Neural cell (in vitro differentiated cells): ENCODE results near the gene RNF32. TPM values are rescaled to one million over a fixed set of nuclear protein-coding genes. Genes with fewer than 3 reads are reported as not detected.

Source experiments
- H2AFZ ChIP-seq: fragments of 200-600, 300-800 bp; sonication (generic), shearing (Covaris generic); 2 replicates; pipeline ENCODE4 v1.6.0; 2014; ENCODE audit warnings: low read depth, mild to moderate bottlenecking, antibody characterized with exemption, low read length, moderate library complexity
- H3F3A ChIP-seq: fragments of 200-600 bp; shearing (Covaris generic); 2 replicates; pipeline ENCODE4 v1.6.1; 2016; ENCODE audit warnings: mild to moderate bottlenecking, moderate library complexity, mixed read lengths, antibody characterized with exemption, low read length; ENCODE audit not compliant: insufficient read depth, poor library complexity, severe bottlenecking
- H3K27ac ChIP-seq: fragments of 200-600, 300-800 bp; sonication (generic), shearing (Covaris generic); 2 replicates; pipeline ENCODE4 v1.5.1; 2014; ENCODE audit warnings: mild to moderate bottlenecking, low read length, moderate library complexity
- H3K27me3 ChIP-seq: fragments of 300-800, 200-600 bp; sonication (generic), shearing (Covaris generic); 2 replicates; pipeline ENCODE4 v1.6.0; 2014; ENCODE audit warnings: mild to moderate bottlenecking, low read depth, low read length, moderate library complexity; ENCODE audit not compliant: insufficient read depth
- H3K36me3 ChIP-seq: fragments of 300-800, 200-600 bp; sonication (generic), shearing (Covaris generic); 2 replicates; pipeline ENCODE4 v1.5.1; 2014; ENCODE audit warnings: mild to moderate bottlenecking, antibody characterized with exemption, low read length, moderate library complexity; ENCODE audit not compliant: insufficient read depth
- H3K4me2 ChIP-seq: fragments of 300-800, 200-600 bp; sonication (generic), shearing (Covaris generic); 2 replicates; pipeline ENCODE4 v1.6.0; 2014; ENCODE audit warnings: mild to moderate bottlenecking, low read length
- H3K4me3 ChIP-seq: fragments of 300-800, 200-600 bp; sonication (generic), shearing (Covaris generic); 2 replicates; pipeline ENCODE4 v1.5.1; 2014; ENCODE audit warnings: mild to moderate bottlenecking, low read length, moderate library complexity
- H3K79me2 ChIP-seq: fragments of 200-600 bp; shearing (Covaris generic); replicated peaks from 2 replicates; pipeline ENCODE4 v1.6.0; 2014; ENCODE audit warnings: mild to moderate bottlenecking, low read length, moderate library complexity; ENCODE audit not compliant: insufficient read depth
- H3K9ac ChIP-seq: fragments of 300-800, 200-600 bp; sonication (generic), shearing (Covaris generic); 2 replicates; pipeline ENCODE4 v1.6.1; 2016; ENCODE audit warnings: mild to moderate bottlenecking, low read length, mixed read lengths
- H3K9me2 ChIP-seq: fragments of 200-600 bp; shearing (Covaris generic); 2 replicates; pipeline ENCODE4 v1.6.1; 2016; ENCODE audit warnings: mild to moderate bottlenecking, low read length, mixed read lengths; ENCODE audit not compliant: insufficient read depth
- H3K9me3 ChIP-seq: fragments of 200-600, 300-800 bp; sonication (generic), shearing (Covaris generic); 2 replicates; pipeline ENCODE4 v1.6.1; 2016; ENCODE audit warnings: mild to moderate bottlenecking, mixed run types, low read length, moderate library complexity, mixed read lengths
- H4K20me1 ChIP-seq: fragments of 200-600 bp; shearing (Covaris generic); 2 replicates; pipeline ENCODE4 v1.6.1; 2016; ENCODE audit warnings: mild to moderate bottlenecking, mixed run types; ENCODE audit not compliant: insufficient read depth
- EP300 ChIP-seq: fragments of 450-650 bp; conservative IDR thresholded peaks from 2 replicates; pipeline ENCODE4 v1.6.1; 2014; ENCODE audit warnings: antibody characterized with exemption, mild to moderate bottlenecking, moderate library complexity; ENCODE audit not compliant: poor library complexity, severe bottlenecking
- EZH2 ChIP-seq: fragments of 200-600, 300-800 bp; shearing (Covaris generic), sonication (generic); IDR thresholded peaks from 2 replicates; pipeline ENCODE4 v1.6.1; 2014; ENCODE audit warnings: antibody characterized with exemption, low read length, borderline replicate concordance, mild to moderate bottlenecking; ENCODE audit not compliant: insufficient read depth, poor library complexity, severe bottlenecking
- MXI1 ChIP-seq: fragments of 450-650 bp; conservative IDR thresholded peaks from 2 replicates; pipeline ENCODE4 v1.6.1; 2014; ENCODE audit warnings: antibody characterized with exemption, mild to moderate bottlenecking; ENCODE audit not compliant: poor library complexity, severe bottlenecking
- POLR2AphosphoS5 ChIP-seq: IDR thresholded peaks from 2 replicates; pipeline ENCODE4 v1.6.1; 2012
- RAD21 ChIP-seq: fragments of 450-650 bp; conservative IDR thresholded peaks from 2 replicates; pipeline ENCODE4 v1.6.1; 2014; ENCODE audit warnings: antibody characterized with exemption, mild to moderate bottlenecking, moderate library complexity
- SMC3 ChIP-seq: fragments of 450-650 bp; conservative IDR thresholded peaks from 2 replicates; pipeline ENCODE4 v1.6.1; 2014; ENCODE audit warnings: antibody characterized with exemption, mild to moderate bottlenecking, moderate library complexity; ENCODE audit not compliant: poor library complexity
- TAF1 ChIP-seq: IDR thresholded peaks from 2 replicates; pipeline ENCODE4 v1.6.1; 2012; ENCODE audit warnings: low read depth
- polyA plus RNA-seq: library from polyadenylated mRNA; depleted of rRNA; stranded (reverse); fragments of >200 nt; gene quantifications from 2 replicates; pipeline ENCODE4 v1.2.3, GENCODE V29; 2014
- TF ChIP-seq, protein P1 (sequence below): fragments of 450-650 bp; IDR thresholded peaks from 2 replicates; pipeline ENCODE4 v1.5.1; 2014; ENCODE audit warnings: antibody characterized with exemption, mild to moderate bottlenecking, moderate library complexity; ENCODE audit not compliant: poor library complexity, severe bottlenecking
- TF ChIP-seq, protein P2 (sequence below): IDR thresholded peaks from 2 replicates; pipeline ENCODE4 v1.6.1; 2012; ENCODE audit warnings: borderline replicate concordance

The RNF32 gene
- polyA plus RNA-seq, 1 donor from 2014 or later, result 2.6 TPM

DNA sequence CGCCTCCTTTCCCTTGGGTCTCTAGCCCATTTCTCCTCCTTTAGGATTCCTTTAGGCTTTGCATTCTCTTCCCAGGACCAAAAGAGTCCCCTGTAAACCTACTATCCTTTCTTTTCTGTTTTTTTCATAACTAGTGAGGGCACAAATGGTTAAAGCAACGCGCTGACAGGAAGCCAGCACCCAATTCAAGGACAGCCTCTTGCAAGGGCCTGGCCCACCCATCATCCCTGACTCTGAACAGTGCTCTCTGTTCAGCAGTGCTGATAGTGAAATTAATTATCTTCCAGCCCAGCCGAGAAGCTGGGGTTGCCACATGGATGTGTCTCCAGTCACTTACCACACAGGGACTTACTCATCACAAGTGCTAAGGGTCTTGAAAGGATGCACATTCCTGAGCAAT is 38.3 kb upstream of the RNF32 start:
- Histone ChIP-seq H2AFZ (no peak overlapping the region), H3K36me3 (no peaks in the 10 kb centered on the region), H3K4me2 (no peak overlapping the region), H4K20me1 (no peaks in the 10 kb centered on the region), H3K9me3 (no peaks in the 10 kb centered on the region), H3K9me2 (no peaks in the 10 kb centered on the region), H3K27ac (no peak overlapping the region), H3K9ac (no peak overlapping the region), H3K79me2 (no peaks in the 10 kb centered on the region), H3F3A (no peaks in the 10 kb centered on the region), H3K4me3 (no peak overlapping the region), H3K27me3 (no peaks in the 10 kb centered on the region)
- TF ChIP-seq, protein P1, sequence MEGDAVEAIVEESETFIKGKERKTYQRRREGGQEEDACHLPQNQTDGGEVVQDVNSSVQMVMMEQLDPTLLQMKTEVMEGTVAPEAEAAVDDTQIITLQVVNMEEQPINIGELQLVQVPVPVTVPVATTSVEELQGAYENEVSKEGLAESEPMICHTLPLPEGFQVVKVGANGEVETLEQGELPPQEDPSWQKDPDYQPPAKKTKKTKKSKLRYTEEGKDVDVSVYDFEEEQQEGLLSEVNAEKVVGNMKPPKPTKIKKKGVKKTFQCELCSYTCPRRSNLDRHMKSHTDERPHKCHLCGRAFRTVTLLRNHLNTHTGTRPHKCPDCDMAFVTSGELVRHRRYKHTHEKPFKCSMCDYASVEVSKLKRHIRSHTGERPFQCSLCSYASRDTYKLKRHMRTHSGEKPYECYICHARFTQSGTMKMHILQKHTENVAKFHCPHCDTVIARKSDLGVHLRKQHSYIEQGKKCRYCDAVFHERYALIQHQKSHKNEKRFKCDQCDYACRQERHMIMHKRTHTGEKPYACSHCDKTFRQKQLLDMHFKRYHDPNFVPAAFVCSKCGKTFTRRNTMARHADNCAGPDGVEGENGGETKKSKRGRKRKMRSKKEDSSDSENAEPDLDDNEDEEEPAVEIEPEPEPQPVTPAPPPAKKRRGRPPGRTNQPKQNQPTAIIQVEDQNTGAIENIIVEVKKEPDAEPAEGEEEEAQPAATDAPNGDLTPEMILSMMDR, result no peak
- TF ChIP-seq EZH2, result no peak
- no peak for TF ChIP-seq EP300
- no peak for TF ChIP-seq RAD21
- TF ChIP-seq MXI1, result no peak
- TF ChIP-seq, protein P2, sequence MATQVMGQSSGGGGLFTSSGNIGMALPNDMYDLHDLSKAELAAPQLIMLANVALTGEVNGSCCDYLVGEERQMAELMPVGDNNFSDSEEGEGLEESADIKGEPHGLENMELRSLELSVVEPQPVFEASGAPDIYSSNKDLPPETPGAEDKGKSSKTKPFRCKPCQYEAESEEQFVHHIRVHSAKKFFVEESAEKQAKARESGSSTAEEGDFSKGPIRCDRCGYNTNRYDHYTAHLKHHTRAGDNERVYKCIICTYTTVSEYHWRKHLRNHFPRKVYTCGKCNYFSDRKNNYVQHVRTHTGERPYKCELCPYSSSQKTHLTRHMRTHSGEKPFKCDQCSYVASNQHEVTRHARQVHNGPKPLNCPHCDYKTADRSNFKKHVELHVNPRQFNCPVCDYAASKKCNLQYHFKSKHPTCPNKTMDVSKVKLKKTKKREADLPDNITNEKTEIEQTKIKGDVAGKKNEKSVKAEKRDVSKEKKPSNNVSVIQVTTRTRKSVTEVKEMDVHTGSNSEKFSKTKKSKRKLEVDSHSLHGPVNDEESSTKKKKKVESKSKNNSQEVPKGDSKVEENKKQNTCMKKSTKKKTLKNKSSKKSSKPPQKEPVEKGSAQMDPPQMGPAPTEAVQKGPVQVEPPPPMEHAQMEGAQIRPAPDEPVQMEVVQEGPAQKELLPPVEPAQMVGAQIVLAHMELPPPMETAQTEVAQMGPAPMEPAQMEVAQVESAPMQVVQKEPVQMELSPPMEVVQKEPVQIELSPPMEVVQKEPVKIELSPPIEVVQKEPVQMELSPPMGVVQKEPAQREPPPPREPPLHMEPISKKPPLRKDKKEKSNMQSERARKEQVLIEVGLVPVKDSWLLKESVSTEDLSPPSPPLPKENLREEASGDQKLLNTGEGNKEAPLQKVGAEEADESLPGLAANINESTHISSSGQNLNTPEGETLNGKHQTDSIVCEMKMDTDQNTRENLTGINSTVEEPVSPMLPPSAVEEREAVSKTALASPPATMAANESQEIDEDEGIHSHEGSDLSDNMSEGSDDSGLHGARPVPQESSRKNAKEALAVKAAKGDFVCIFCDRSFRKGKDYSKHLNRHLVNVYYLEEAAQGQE, result no peak
- no peak for TF ChIP-seq POLR2AphosphoS5
- TF ChIP-seq SMC3, result no peak
- TF ChIP-seq TAF1, result no peak

DNA sequence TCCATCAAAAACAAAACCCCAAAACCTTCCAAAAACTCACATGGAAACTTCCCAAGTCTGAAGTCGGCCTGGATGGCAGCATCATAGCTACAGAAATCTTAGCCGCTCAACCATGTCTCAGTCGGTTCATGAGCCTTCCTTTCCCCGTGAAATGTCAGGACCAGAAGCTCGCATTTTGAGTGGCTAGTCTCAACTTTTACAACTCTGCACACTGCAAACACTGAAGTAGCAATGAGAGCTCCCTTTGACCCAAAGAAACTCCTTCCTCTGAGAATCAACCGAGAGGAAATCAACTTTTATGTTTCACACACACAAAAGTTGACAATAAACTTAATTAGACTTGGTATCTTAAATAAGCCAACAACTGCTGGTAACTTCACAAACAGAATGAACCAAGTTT is 37.6 kb upstream of the RNF32 start:
- H4K20me1 ChIP-seq, result no peaks in the 10 kb centered on the region
- no peak overlapping the region for H2AFZ ChIP-seq
- TF ChIP-seq, protein P1, result no peak
- TF ChIP-seq MXI1 (no peak), TAF1 (no peak), EZH2 (no peak), POLR2AphosphoS5 (no peak), RAD21 (no peak), EP300 (no peak), SMC3 (no peak)
- TF ChIP-seq, protein P2, result no peak
- H3K27me3 ChIP-seq, result no peaks in the 10 kb centered on the region
- no peak overlapping the region for H3K9ac ChIP-seq
- H3K27ac ChIP-seq, result no peak overlapping the region
- H3K9me2 ChIP-seq, result no peaks in the 10 kb centered on the region
- no peak overlapping the region for H3K4me2 ChIP-seq
- no peaks in the 10 kb centered on the region for H3K79me2 ChIP-seq
- no peaks in the 10 kb centered on the region for H3K36me3 ChIP-seq
- no peaks in the 10 kb centered on the region for H3F3A ChIP-seq
- no peaks in the 10 kb centered on the region for H3K9me3 ChIP-seq
- H3K4me3 ChIP-seq, result no peak overlapping the region
